Vagina (tissue), 2 donors: ENCODE data around the gene PCYT1B.

Experiments
- POLR2A ChIP-seq, 2 donors: fragments of 450-650 bp; IDR thresholded peaks; one replicate each; pipeline ENCODE4 v1.6.1; 2017; ENCODE audit warnings: antibody characterized with exemption in 2 of 2, mild to moderate bottlenecking in 2 of 2, moderate library complexity in 2 of 2
- POLR2AphosphoS5 ChIP-seq, 2 donors: sonication (generic); formaldehyde crosslinking; IDR thresholded peaks; one replicate each; pipeline ENCODE4 v1.9.0; 2017; ENCODE audit warnings: antibody characterized with exemption in 2 of 2, mild to moderate bottlenecking in 2 of 2, low read depth in 1 of 2; ENCODE audit not compliant: insufficient read depth in 1 of 2
- TF ChIP-seq, protein P1 (sequence below), 3 experiments: fragments of 450-650 bp in 2 of 3; fragments of 200-600 bp in 1 of 3; sonication (generic) in 1 of 3; IDR thresholded peaks; one replicate each; pipeline ENCODE4 v1.5.1; 2017 to 2019; ENCODE audit warnings: antibody characterized with exemption in 3 of 3, mild to moderate bottlenecking in 2 of 3, moderate library complexity in 2 of 3

DNA sequence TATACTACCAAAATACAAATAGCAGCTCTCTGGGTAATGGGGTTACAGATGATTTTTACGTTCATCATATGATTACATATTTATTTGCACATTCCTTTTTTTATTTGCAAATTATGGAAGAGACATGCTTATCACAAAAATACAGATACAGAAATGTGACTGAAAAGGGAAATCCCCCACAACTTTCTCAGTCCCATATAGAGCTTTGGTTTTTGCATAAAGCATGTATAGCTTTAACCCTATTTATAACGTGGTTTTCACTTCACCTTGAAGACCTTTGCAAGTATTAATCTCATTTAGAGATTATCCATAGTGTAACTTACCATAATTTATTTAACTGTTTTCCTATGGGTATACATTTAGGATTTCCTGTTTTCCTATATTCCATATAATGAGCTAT is 126.7 kb downstream of the PCYT1B start:
- TF ChIP-seq, protein P1, sequence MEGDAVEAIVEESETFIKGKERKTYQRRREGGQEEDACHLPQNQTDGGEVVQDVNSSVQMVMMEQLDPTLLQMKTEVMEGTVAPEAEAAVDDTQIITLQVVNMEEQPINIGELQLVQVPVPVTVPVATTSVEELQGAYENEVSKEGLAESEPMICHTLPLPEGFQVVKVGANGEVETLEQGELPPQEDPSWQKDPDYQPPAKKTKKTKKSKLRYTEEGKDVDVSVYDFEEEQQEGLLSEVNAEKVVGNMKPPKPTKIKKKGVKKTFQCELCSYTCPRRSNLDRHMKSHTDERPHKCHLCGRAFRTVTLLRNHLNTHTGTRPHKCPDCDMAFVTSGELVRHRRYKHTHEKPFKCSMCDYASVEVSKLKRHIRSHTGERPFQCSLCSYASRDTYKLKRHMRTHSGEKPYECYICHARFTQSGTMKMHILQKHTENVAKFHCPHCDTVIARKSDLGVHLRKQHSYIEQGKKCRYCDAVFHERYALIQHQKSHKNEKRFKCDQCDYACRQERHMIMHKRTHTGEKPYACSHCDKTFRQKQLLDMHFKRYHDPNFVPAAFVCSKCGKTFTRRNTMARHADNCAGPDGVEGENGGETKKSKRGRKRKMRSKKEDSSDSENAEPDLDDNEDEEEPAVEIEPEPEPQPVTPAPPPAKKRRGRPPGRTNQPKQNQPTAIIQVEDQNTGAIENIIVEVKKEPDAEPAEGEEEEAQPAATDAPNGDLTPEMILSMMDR (IDR thresholded peaks at IDR 0.05) = no peak
- TF ChIP-seq POLR2A (IDR thresholded peaks at IDR 0.05) = no peak
- no peak for TF ChIP-seq POLR2AphosphoS5 (IDR thresholded peaks at IDR 0.05; ENCODE audit: insufficient read depth in 1 of 2, low read depth in 1 of 2)
